HCT116 (cell line): ENCODE data around the gene LRRC34.

Experiments
- ZFX ChIP-seq: fragments of 450-650 bp; IDR thresholded peaks from 2 replicates; pipeline ENCODE4 v1.6.1; 2017
- TF ChIP-seq, protein P1 (sequence below), 3 experiments: fragments of 200-600 bp in 1 of 3; sonication (generic) in 1 of 3; IDR thresholded peaks in 2 of 3; conservative IDR thresholded peaks in 1 of 3; 2 replicates each; pipeline ENCODE4 v1.5.1; 2012 to 2017; ENCODE audit warnings: low read depth in 2 of 3, low read length in 2 of 3, antibody characterized with exemption in 1 of 3, borderline replicate concordance in 1 of 3, control low read depth in 1 of 3, mild to moderate bottlenecking in 1 of 3, mixed read lengths in 1 of 3, mixed run types in 1 of 3, moderate library complexity in 1 of 3; ENCODE audit not compliant: insufficient read depth in 1 of 3

DNA sequence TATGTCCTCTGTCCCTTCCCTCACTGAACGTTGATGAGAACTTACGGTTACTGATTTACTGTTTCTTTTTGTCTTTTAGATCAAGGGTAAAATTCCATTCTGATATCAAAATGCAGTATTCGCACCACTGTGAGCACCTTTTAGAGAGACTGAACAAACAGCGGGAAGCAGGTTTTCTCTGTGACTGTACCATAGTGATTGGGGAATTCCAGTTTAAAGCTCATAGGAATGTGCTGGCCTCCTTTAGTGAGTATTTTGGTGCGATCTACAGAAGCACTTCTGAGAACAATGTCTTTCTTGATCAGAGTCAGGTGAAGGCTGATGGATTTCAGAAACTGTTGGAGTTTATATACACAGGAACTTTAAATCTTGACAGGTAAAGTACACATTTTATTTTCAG lies 38.5 kb downstream of the LRRC34 start:
- TF ChIP-seq, protein P1, sequence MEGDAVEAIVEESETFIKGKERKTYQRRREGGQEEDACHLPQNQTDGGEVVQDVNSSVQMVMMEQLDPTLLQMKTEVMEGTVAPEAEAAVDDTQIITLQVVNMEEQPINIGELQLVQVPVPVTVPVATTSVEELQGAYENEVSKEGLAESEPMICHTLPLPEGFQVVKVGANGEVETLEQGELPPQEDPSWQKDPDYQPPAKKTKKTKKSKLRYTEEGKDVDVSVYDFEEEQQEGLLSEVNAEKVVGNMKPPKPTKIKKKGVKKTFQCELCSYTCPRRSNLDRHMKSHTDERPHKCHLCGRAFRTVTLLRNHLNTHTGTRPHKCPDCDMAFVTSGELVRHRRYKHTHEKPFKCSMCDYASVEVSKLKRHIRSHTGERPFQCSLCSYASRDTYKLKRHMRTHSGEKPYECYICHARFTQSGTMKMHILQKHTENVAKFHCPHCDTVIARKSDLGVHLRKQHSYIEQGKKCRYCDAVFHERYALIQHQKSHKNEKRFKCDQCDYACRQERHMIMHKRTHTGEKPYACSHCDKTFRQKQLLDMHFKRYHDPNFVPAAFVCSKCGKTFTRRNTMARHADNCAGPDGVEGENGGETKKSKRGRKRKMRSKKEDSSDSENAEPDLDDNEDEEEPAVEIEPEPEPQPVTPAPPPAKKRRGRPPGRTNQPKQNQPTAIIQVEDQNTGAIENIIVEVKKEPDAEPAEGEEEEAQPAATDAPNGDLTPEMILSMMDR (IDR thresholded peaks at IDR 0.05 in 2 of 3, conservative IDR thresholded peaks at IDR 0.05 in 1 of 3; ENCODE audit: borderline replicate concordance in 1 of 3, insufficient read depth in 1 of 3, low read depth in 2 of 3, low read length in 2 of 3), result no peak
- no peak for TF ChIP-seq ZFX
